ENCODE measurements around the gene ARL16.
A peak's percentile ranks its signal among the peaks of the same experiment; 100 is the strongest.

ARL16 gene

GRCh38 chr17:81712468-81713003 lies 28.9 kb upstream of the ARL16 start:
- no peak for DNase-seq (ENCODE audit: low read depth in 3 of 3)

- peak; percentile 64 to 85 (median 76) for DNase-seq (ENCODE audit: low read depth in 3 of 3)
Measured at GRCh38 chr17:81711814-81712467, 28.3 kb upstream of the ARL16 start, which contains the start of gene SLC25A10. Gene SLC25A10 (plus strand): TSS chr17:81712284. CDS start chr17:81712427, 143 bp downstream.

GRCh38 chr17:81710514-81711308 lies 27.1 kb upstream of the ARL16 start:
- DNase-seq (ENCODE audit: low read depth in 3 of 3), result no peak

- DNase-seq (ENCODE audit: low read depth in 3 of 3), result no peak
Measured at GRCh38 chr17:81708739-81709185, 25.2 kb upstream of the ARL16 start.

- DNase-seq (ENCODE audit: low read depth in 3 of 3), result no peak
Measured at GRCh38 chr17:81707725-81708646, 24.4 kb upstream of the ARL16 start.

GRCh38 chr17:81706757-81707624 lies 23.4 kb upstream of the ARL16 start:
- no peak for DNase-seq (ENCODE audit: low read depth in 3 of 3)

GRCh38 chr17:81706232-81706611 lies 22.6 kb upstream of the ARL16 start:
- DNase-seq (ENCODE audit: low read depth in 3 of 3), result no peak

- DNase-seq (ENCODE audit: low read depth in 3 of 3), result no peak
Measured at GRCh38 chr17:81705518-81706231, 22.1 kb upstream of the ARL16 start.

GRCh38 chr17:81703747-81704654 lies 20.4 kb upstream of the ARL16 start:
- DNase-seq (ENCODE audit: low read depth in 3 of 3), result no peak

GRCh38 chr17:81702934-81703746 lies 19.5 kb upstream of the ARL16 start, which contains the start of gene MRPL12:
Gene MRPL12 (plus strand): TSS chr17:81703367. CDS start chr17:81703502, 135 bp downstream.
- peak; percentile 84 to 88 (median 86) for DNase-seq (ENCODE audit: low read depth in 3 of 3)

- DNase-seq (ENCODE audit: low read depth in 3 of 3), result no peak
Measured at GRCh38 chr17:81701288-81702071, 17.9 kb upstream of the ARL16 start.

GRCh38 chr17:81700353-81701287 lies 17.0 kb upstream of the ARL16 start:
- DNase-seq (ENCODE audit: low read depth in 3 of 3), result no peak

GRCh38 chr17:81697261-81698044 lies 13.9 kb upstream of the ARL16 start:
- DNase-seq (ENCODE audit: low read depth in 3 of 3), result no peak

GRCh38 chr17:81696218-81696941 lies 12.8 kb upstream of the ARL16 start:
- no peak for DNase-seq (ENCODE audit: low read depth in 3 of 3)

- DNase-seq (ENCODE audit: low read depth in 3 of 3), result no peak
Measured at GRCh38 chr17:81695801-81696200, 12.2 kb upstream of the ARL16 start.

Data from stimulated activated CD4-positive, alpha-beta T cell treated with anti-CD3 and anti-CD28 coated beads, TNF-alpha, amount 100 ng/mL, for 24 hours (primary cell).